ENCODE data around the gene C20orf141. TPM values are rescaled to one million over a fixed set of nuclear protein-coding genes. Genes with fewer than 3 reads are reported as not detected.

Gene C20orf141
- total and polyA plus RNA-seq, 2 of the 4 experiments (the other 2 are of a cell fraction): 0.36 to 0.91 TPM

- peaks cover 30% of the 10 kb centered on the region for H3K9me1 ChIP-seq (ENCODE audit: insufficient read depth, low read length)
- no peak overlapping the region for H2BK15ac ChIP-seq (ENCODE audit: low read depth, low read length)
- H3K18ac ChIP-seq (ENCODE audit: low read depth, low read length): no peak overlapping the region
- H3K4me1 ChIP-seq (ENCODE audit: control insufficient read depth, insufficient read depth, low read length): peaks cover 12% of the 10 kb centered on the region
- H4K8ac ChIP-seq (ENCODE audit: low read depth in 2 of 2, low read length in 2 of 2): no peak overlapping the region
- dilution Hi-C loops (cut with HindIII; ENCODE audit: low sequenced_read_pairs, unreplicated experiment) (no loop called here), in situ Hi-C loops (cut with MboI; ENCODE audit: low sequenced_read_pairs) (loop anchor here (25.0 kb wide), 1 partner anchor 324 kb away; the partner anchor contains the start of gene ZNF343), intact Hi-C loops (cut with micrococcal nuclease) (no loop called here)
- BruUV-seq (replicated peaks): no TSS peak
- H3K27me3 ChIP-seq (ENCODE audit: control insufficient read depth, insufficient read depth, low read length): no peaks in the 10 kb centered on the region
- no peak overlapping the region for H2BK20ac ChIP-seq (ENCODE audit: low read depth, low read length)
- H2AFZ ChIP-seq (replicated peaks; ENCODE audit: low read length, poor library complexity): no peak overlapping the region
- no peak overlapping the region for H4K5ac ChIP-seq (ENCODE audit: low read depth, low read length)
- no peaks in the 10 kb centered on the region for H3K9me3 ChIP-seq (ENCODE audit: control insufficient read depth, insufficient read depth, low read length)
- no peak overlapping the region for H3K23ac ChIP-seq (ENCODE audit: low read depth, low read length)
- no peak overlapping the region for H3K4me2 ChIP-seq (ENCODE audit: low read depth, low read length)
- H3K9ac ChIP-seq (ENCODE audit: low read depth, low read length): no peak overlapping the region
- no peak for ATAC-seq (ENCODE audit: low read depth)
- H2BK120ac ChIP-seq (ENCODE audit: low read depth, low read length): no peak overlapping the region
- H2AK9ac ChIP-seq (replicated peaks; ENCODE audit: low read depth, low read length, poor library complexity): no peak overlapping the region
- 100% methylated on average over 1 of the region's 5 CpGs; no CpG with 5 or more reads in 1 of the 2 experiments for WGBS, 2 experiments (ENCODE audit: extremely low coverage in 2 of 2, insufficient read length in 1 of 2)
- no peak overlapping the region; the same call in 1 of the 2 replicates for H2AK5ac ChIP-seq (ENCODE audit: low read depth, low read length)
- no peak overlapping the region for H2BK5ac ChIP-seq (ENCODE audit: low read depth, low read length, poor library complexity, severe bottlenecking)
- no peak for DNase-seq
- H3K79me1 ChIP-seq (ENCODE audit: low read depth in 1 of 2, low read length in 2 of 2): peaks cover 7 to 28% of the 10 kb centered on the region in 2 experiments; a peak in 3 of 4 replicates
- H3K36me3 ChIP-seq (ENCODE audit: control insufficient read depth, insufficient read depth, low read length): peaks cover 26% of the 10 kb centered on the region
- TF ChIP-seq MAFK (IDR thresholded peaks at IDR 0.05; ENCODE audit: low read depth, low read length): no peak
- TF ChIP-seq CEBPB (IDR thresholded peaks at IDR 0.05; ENCODE audit: low read depth, low read length): no peak
- TF ChIP-seq ELK1 (IDR thresholded peaks at IDR 0.05; ENCODE audit: borderline replicate concordance, low read depth, low read length): no peak
- no peak for TF ChIP-seq CHD1 (IDR thresholded peaks at IDR 0.05; ENCODE audit: low read depth, low read length)
- no peak for TF ChIP-seq RCOR1 (IDR thresholded peaks at IDR 0.05; ENCODE audit: insufficient replicate concordance, low read length)
- no peak for TF ChIP-seq NFE2L2 (IDR thresholded peaks at IDR 0.05; ENCODE audit: low read depth, low read length)
- TF ChIP-seq SMC3 (IDR thresholded peaks at IDR 0.05; ENCODE audit: low read depth, low read length): no peak
- no peak for TF ChIP-seq CTCF (conservative IDR thresholded peaks at IDR 0.05; ENCODE audit: low read depth, low read length)
- no peak for TF ChIP-seq MAZ (IDR thresholded peaks at IDR 0.05; ENCODE audit: borderline replicate concordance, low read depth, low read length)
- TF ChIP-seq, protein P1, sequence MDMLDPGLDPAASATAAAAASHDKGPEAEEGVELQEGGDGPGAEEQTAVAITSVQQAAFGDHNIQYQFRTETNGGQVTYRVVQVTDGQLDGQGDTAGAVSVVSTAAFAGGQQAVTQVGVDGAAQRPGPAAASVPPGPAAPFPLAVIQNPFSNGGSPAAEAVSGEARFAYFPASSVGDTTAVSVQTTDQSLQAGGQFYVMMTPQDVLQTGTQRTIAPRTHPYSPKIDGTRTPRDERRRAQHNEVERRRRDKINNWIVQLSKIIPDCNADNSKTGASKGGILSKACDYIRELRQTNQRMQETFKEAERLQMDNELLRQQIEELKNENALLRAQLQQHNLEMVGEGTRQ (IDR thresholded peaks at IDR 0.05; ENCODE audit: low read depth, low read length): no peak
- no peak for TF ChIP-seq RAD21 (IDR thresholded peaks at IDR 0.05; ENCODE audit: low read length)
- TF ChIP-seq MXI1 (IDR thresholded peaks at IDR 0.05; ENCODE audit: borderline replicate concordance, low read depth, low read length): no peak
- TF ChIP-seq RFX5 (IDR thresholded peaks at IDR 0.05; ENCODE audit: low read depth, low read length): no peak
- no peak for TF ChIP-seq POLR2A (IDR thresholded peaks at IDR 0.05; ENCODE audit: low read depth, low read length)
- no peak overlapping the region for H3K4ac ChIP-seq (ENCODE audit: low read depth, low read length)
- H3K27ac ChIP-seq (ENCODE audit: insufficient read depth, low read length): no peak overlapping the region
- no peak overlapping the region for H3K14ac ChIP-seq (replicated peaks; ENCODE audit: low read depth, low read length)
- no peak overlapping the region for H4K91ac ChIP-seq (ENCODE audit: insufficient read depth, low read depth, low read length)
- peaks cover 3% of the 10 kb centered on the region; the same call in 1 of the 2 replicates for H4K20me1 ChIP-seq (ENCODE audit: insufficient read depth, low read length)
- CTCF ChIA-PET: no interaction called here
- no peak overlapping the region for H3K56ac ChIP-seq (ENCODE audit: extremely low read depth, insufficient read depth, low read length)
- POLR2A ChIA-PET (ENCODE audit: unreplicated experiment): no interaction called here
- H3K4me3 ChIP-seq (ENCODE audit: insufficient read depth, low read depth, low read length): no peak overlapping the region
Observed at GRCh38 chr20:2836035-2836434, 21.2 kb downstream of the C20orf141 start.
